ENCODE measurements around the gene FAM47B. TPM values are rescaled to one million over a fixed set of nuclear protein-coding genes. Genes with fewer than 3 reads are reported as not detected.

The FAM47B gene
- total and polyA plus RNA-seq, 9 donors, result not detected

DNA sequence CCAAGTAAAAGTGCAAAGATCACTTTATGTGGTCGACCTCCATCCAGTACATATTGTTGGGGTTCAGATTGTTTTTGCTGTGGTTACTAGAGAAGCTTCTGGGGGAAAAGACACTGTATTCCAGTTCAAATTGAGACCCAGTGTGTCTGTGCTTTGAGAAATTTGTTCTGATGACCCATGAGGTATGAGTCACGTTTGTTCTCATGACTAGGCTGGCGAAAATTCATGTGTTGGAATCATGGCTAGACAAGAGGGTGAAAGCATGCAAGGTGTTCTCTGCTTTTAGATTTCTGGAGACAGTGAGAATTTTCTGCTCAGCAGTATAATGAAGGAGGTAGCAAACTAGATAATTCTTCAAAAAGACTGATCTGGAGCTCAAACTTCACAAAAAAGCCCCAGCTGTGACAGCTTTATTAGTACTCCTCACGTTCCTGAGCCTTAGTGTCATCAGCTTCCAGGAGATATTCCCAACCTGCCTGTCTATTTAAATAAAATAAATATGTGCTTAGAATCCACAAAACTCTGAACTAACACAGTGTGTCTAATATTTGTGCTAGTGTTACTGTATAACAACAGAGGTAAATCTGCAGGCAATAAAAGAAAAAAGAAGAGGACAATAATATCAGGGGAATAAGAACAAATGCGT lies 24.4 kb upstream of the FAM47B start:
- H3K27ac ChIP-seq, result no peak overlapping the region
- TF ChIP-seq POLR2A (IDR thresholded peaks at IDR 0.05) (no peak), EP300 (IDR thresholded peaks at IDR 0.05) (no peak), CTCF (IDR thresholded peaks at IDR 0.05) (no peak)
- 27 to 36% (median 34%) methylated on average over 5 of the region's 5 CpGs for WGBS, 3 donors
- H3K27me3 ChIP-seq, result no peaks in the 10 kb centered on the region
- no peaks in the 10 kb centered on the region for H3K4me1 ChIP-seq (ENCODE audit: insufficient read depth)
- H3K36me3 ChIP-seq, result no peaks in the 10 kb centered on the region
- no peak overlapping the region for H3K4me3 ChIP-seq
- no peak for DNase-seq
- no peaks in the 10 kb centered on the region for H3K9me3 ChIP-seq
- intact Hi-C loops (cut with DNase I), result loop anchor here in 1 of 4 donors (5.0 kb wide), 1 partner anchor 341 kb away; no protein-coding TSS in a partner anchor

DNA sequence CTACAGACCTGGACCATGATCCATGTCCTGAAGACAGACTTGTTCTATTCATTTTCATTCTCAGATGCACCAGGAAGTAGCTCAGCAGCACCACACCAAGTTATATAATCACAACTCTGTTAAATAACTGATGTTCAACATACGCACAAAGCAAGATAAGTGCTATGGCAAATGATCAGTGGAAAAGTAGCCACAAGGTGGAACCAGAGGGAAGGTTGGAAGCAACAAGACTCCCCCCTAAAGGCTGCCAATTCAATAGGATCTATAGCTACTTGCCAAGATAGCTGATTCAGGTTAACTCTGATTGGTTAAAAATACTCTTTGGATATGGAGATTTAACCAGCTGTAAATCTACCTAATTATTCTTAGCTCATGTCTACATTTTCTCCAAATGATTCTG lies 23.7 kb upstream of the FAM47B start:
- H3K36me3 ChIP-seq, result no peaks in the 10 kb centered on the region
- H3K4me1 ChIP-seq (ENCODE audit: insufficient read depth), result no peaks in the 10 kb centered on the region
- TF ChIP-seq CTCF (IDR thresholded peaks at IDR 0.05) (no peak), POLR2A (IDR thresholded peaks at IDR 0.05) (no peak), EP300 (IDR thresholded peaks at IDR 0.05) (no peak)
- no peak overlapping the region for H3K4me3 ChIP-seq
- no peak for DNase-seq
- no peak overlapping the region for H3K27ac ChIP-seq
- intact Hi-C loops (cut with DNase I), result loop anchor here in 1 of 4 donors (5.0 kb wide), 1 partner anchor 342 kb away; no protein-coding TSS in a partner anchor
- 21 to 36% (median 30%) methylated on average over 1 of the region's 1 CpG for WGBS, 3 donors
- H3K9me3 ChIP-seq, result no peaks in the 10 kb centered on the region
- no peaks in the 10 kb centered on the region for H3K27me3 ChIP-seq

DNA sequence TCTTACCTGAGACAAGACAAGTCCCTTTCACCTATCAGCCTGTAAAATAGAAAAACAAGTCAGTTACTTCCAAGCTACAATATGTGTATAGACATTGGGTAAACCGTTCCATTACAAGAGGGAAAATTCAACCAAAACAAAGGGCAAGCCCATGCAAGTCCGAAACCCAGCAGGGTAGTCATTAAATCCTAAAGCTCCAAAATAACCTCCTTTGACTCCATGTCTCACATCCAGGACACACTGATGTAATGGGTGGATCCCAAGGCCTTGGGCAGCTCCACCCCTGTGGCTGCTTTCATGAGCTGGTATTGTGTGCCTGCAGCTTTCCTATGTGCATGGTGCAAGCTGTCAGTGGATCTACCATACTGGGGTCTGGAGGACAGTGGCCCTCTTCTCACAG lies 14.7 kb upstream of the FAM47B start:
- WGBS, 3 donors, result 58 to 74% (median 64%) methylated on average over 2 of the region's 2 CpGs
- no peaks in the 10 kb centered on the region for H3K9me3 ChIP-seq
- intact Hi-C loops (cut with DNase I), result no loop called here
- TF ChIP-seq CTCF (IDR thresholded peaks at IDR 0.05) (no peak), EP300 (IDR thresholded peaks at IDR 0.05) (no peak), POLR2A (IDR thresholded peaks at IDR 0.05) (no peak)
- no peaks in the 10 kb centered on the region for H3K4me1 ChIP-seq (ENCODE audit: insufficient read depth)
- H3K27ac ChIP-seq, result no peak overlapping the region
- H3K4me3 ChIP-seq, result no peak overlapping the region
- no peaks in the 10 kb centered on the region for H3K27me3 ChIP-seq
- H3K36me3 ChIP-seq, result no peaks in the 10 kb centered on the region
- no peak for DNase-seq

DNA sequence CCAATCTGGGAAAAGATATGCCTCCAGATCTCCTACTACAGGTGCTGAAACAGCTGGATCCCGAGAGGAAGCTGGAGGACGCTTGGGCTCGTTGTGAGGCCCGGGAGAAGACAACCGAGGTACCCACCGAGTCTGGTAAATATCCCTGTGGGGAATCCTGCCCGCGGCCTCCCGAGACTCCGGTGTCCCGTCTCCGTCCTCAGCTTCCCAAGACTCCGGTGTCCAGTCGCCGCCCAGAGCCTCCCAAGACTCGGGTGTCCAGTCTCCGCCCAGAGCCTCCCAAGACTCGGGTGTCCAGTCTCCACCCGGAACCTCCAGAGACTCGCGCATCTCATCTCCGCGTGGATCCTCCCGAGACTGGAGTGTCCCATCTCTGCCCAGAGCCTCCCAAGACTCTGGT lies 639 bp downstream of the FAM47B start:
- 90 to 94% (median 92%) methylated on average over 24 of the region's 24 CpGs for WGBS, 3 donors
- intact Hi-C loops (cut with DNase I), result no loop called here
- H3K27me3 ChIP-seq, result no peaks in the 10 kb centered on the region
- H3K27ac ChIP-seq, result no peak overlapping the region
- DNase-seq, result no peak
- H3K9me3 ChIP-seq, result no peaks in the 10 kb centered on the region
- TF ChIP-seq CTCF (IDR thresholded peaks at IDR 0.05), result no peak
- no peak for TF ChIP-seq EP300 (IDR thresholded peaks at IDR 0.05)
- no peak for TF ChIP-seq POLR2A (IDR thresholded peaks at IDR 0.05)
- H3K36me3 ChIP-seq, result no peaks in the 10 kb centered on the region
- H3K4me1 ChIP-seq (ENCODE audit: insufficient read depth), result no peaks in the 10 kb centered on the region
- no peak overlapping the region for H3K4me3 ChIP-seq

Data from ovary (tissue), 9 donors.